SH-SY5Y (cell line): ENCODE results near the gene GLTPD2.

ENCODE experiments used
- GATA2 ChIP-seq: IDR thresholded peaks from 2 replicates; pipeline ENCODE4 v1.6.1; 2011; ENCODE audit warnings: mild to moderate bottlenecking, low read depth, low read length
- GATA3 ChIP-seq: IDR thresholded peaks from 2 replicates; pipeline ENCODE4 v1.6.1; 2011; ENCODE audit warnings: low read depth, mild to moderate bottlenecking, low read length, moderate library complexity

GLTPD2 gene

GRCh38 chr17:4751932-4752331 lies 36.8 kb upstream of the GLTPD2 start:
- TF ChIP-seq GATA2: no peak
- no peak for TF ChIP-seq GATA3

- TF ChIP-seq GATA3 (no peak), GATA2 (no peak)
These were observed 35.4 kb upstream of the GLTPD2 start for GRCh38 chr17:4753392-4753791.

- TF ChIP-seq GATA3 (no peak), GATA2 (no peak)
These were observed 29.0 kb upstream of the GLTPD2 start for GRCh38 chr17:4759776-4760236.

GRCh38 chr17:4764595-4764994 lies 24.2 kb upstream of the GLTPD2 start:
- TF ChIP-seq GATA2 (no peak), GATA3 (no peak)

GRCh38 chr17:4766201-4766600 lies 22.6 kb upstream of the GLTPD2 start:
- no peak for TF ChIP-seq GATA2
- TF ChIP-seq GATA3: no peak

- no peak for TF ChIP-seq GATA2
- TF ChIP-seq GATA3: no peak
These were observed 22.0 kb upstream of the GLTPD2 start for GRCh38 chr17:4766723-4767122.

GRCh38 chr17:4768298-4768697 lies 20.5 kb upstream of the GLTPD2 start:
- TF ChIP-seq GATA2: no peak
- no peak for TF ChIP-seq GATA3

- TF ChIP-seq GATA2 (no peak), GATA3 (no peak)
These were observed 19.1 kb upstream of the GLTPD2 start for GRCh38 chr17:4769628-4770027.

- TF ChIP-seq GATA3 (no peak), GATA2 (no peak)
These were observed 17.1 kb upstream of the GLTPD2 start, which contains the start of gene TM4SF5 for GRCh38 chr17:4771519-4772234. TSS of gene TM4SF5 (plus strand) at chr17:4771886. CDS start at chr17:4771923, 37 bp downstream.

GRCh38 chr17:4772235-4772613 lies 16.5 kb upstream of the GLTPD2 start:
- TF ChIP-seq GATA3: no peak
- no peak for TF ChIP-seq GATA2

- no peak for TF ChIP-seq GATA2
- no peak for TF ChIP-seq GATA3
These were observed 10.6 kb upstream of the GLTPD2 start for GRCh38 chr17:4777969-4778760.

GRCh38 chr17:4780325-4780955 lies 8.3 kb upstream of the GLTPD2 start:
- TF ChIP-seq GATA3 (no peak), GATA2 (no peak)

GRCh38 chr17:4782652-4783051 lies 6.1 kb upstream of the GLTPD2 start:
- TF ChIP-seq GATA3 (no peak), GATA2 (no peak)

- TF ChIP-seq GATA3: no peak
- no peak for TF ChIP-seq GATA2
These were observed 3.3 kb upstream of the GLTPD2 start for GRCh38 chr17:4785311-4786105.
